ENCODE measurements around the gene RIMS4. TPM values are rescaled to one million over a fixed set of nuclear protein-coding genes. Genes with fewer than 3 reads are reported as not detected.
A peak's percentile ranks its signal among the peaks of the same experiment; 100 is the strongest.

Gene RIMS4
- total RNA-seq, 1 experiment from 2014 or later: 16.3 TPM

- Mint-ChIP-seq H3K27me3 (ENCODE audit: low read depth) (peaks cover 44% of the 10 kb centered on the region), H3K27ac (no peak overlapping the region), H3K4me3 (peak overlapping the region in 1 of 2 experiments; percentile 63; a peak in 2 of 5 replicates), H3K9me3 (peaks cover 0 to under 1% of the 10 kb centered on the region in 2 experiments; a peak in 1 of 5 replicates), H3K36me3 (ENCODE audit: insufficient read depth in 1 of 3, low read depth in 3 of 3) (peaks cover 0 to 11% (median 0%) of the 10 kb centered on the region in 3 experiments; a peak in 4 of 7 replicates), H3K4me1 (peaks cover 8 to 45% of the 10 kb centered on the region in 2 experiments)
- no CpG with 5 or more reads among the region's 9 CpGs for WGBS (ENCODE audit: extremely low coverage, insufficient read length, low lambda C conversion rate)
- H3K14ac ChIP-seq (ENCODE audit: insufficient read depth, low read length): no peak overlapping the region
- no peak overlapping the region for H2BK12ac ChIP-seq (ENCODE audit: insufficient read length, low read depth, low read length)
- H3K56ac ChIP-seq (ENCODE audit: insufficient read length, low read depth, low read length): no peak overlapping the region
- no peak overlapping the region for H3K4me2 ChIP-seq (ENCODE audit: insufficient read depth, insufficient read length, low read length)
- H4K8ac ChIP-seq (replicated peaks; ENCODE audit: insufficient read length, low read depth, low read length): no peak overlapping the region
- TF ChIP-seq CTCF (conservative IDR thresholded peaks at IDR 0.05): no peak
- no peak overlapping the region for H3K23ac ChIP-seq (ENCODE audit: insufficient read length, low read depth, low read length)
- no peaks in the 10 kb centered on the region; the same call in 1 of the 2 replicates for H3K4me1 ChIP-seq (ENCODE audit: insufficient read depth, low read length)
- no peak overlapping the region for H2BK15ac ChIP-seq (ENCODE audit: low read depth, low read length)
- H4K20me1 ChIP-seq (ENCODE audit: control insufficient read depth, insufficient read depth, insufficient read length): no peaks in the 10 kb centered on the region
- H3K79me1 ChIP-seq (ENCODE audit: insufficient read depth, low read depth, low read length, poor library complexity, severe bottlenecking): no peaks in the 10 kb centered on the region
- H3K23me2 ChIP-seq (ENCODE audit: insufficient read length, low read depth, low read length, poor library complexity, severe bottlenecking): peaks cover 6% of the 10 kb centered on the region
- no peak overlapping the region for H3K18ac ChIP-seq (ENCODE audit: insufficient read length, low read depth, low read length)
- H3K27ac ChIP-seq (ENCODE audit: insufficient read length, low read depth, low read length): no peak overlapping the region
- H3K27me3 ChIP-seq (ENCODE audit: insufficient read depth, low read length): peaks cover 5% of the 10 kb centered on the region
- no peak overlapping the region for H2BK20ac ChIP-seq (ENCODE audit: low read depth, low read length, poor library complexity, severe bottlenecking)
- no peak overlapping the region for H2BK120ac ChIP-seq (ENCODE audit: low read depth, low read length, poor library complexity, severe bottlenecking)
- peak; percentile 83 for DNase-seq
- H4K91ac ChIP-seq (ENCODE audit: insufficient read length, low read depth, low read length): no peak overlapping the region
- H2BK5ac ChIP-seq (ENCODE audit: insufficient read length, low read length): no peak overlapping the region
- H3K9me3 ChIP-seq (ENCODE audit: control insufficient read depth, low read depth, low read length): no peaks in the 10 kb centered on the region
- H2AK5ac ChIP-seq (ENCODE audit: insufficient read length, low read length): no peak overlapping the region
- no peak overlapping the region for H3K4ac ChIP-seq (ENCODE audit: low read depth, low read length)
- H2AFZ ChIP-seq (ENCODE audit: low read length): no peak overlapping the region
- H3K9ac ChIP-seq (ENCODE audit: extremely low read depth, insufficient read length, low read length): no peak overlapping the region
- no peaks in the 10 kb centered on the region; the same call in 1 of the 2 replicates for H3K79me2 ChIP-seq (ENCODE audit: insufficient read depth, low read length)
- H4K5ac ChIP-seq (ENCODE audit: insufficient read length, low read depth, low read length): no peak overlapping the region
- H3T11ph ChIP-seq (ENCODE audit: low read length): no peak overlapping the region
These were observed 4.2 kb downstream of the RIMS4 start for GRCh38 chr20:44805979-44806620.

Measured in H9 (cell line).